Thoracic aorta (tissue), 2 donors: ENCODE results near the gene TRUB1. TPM values are rescaled to one million over a fixed set of nuclear protein-coding genes. Genes with fewer than 3 reads are reported as not detected.

Source experiments
- ATAC-seq: fragments of 150-250 bp; one replicate; pipeline ENCODE4 v1.8.0; 2017; ENCODE audit warnings: low read depth; ENCODE audit not compliant: insufficient number of reproducible peaks, low FRiP score
- DNase-seq: peaks from one replicate; pipeline ENCODE4 v3.0.0-alpha.2; 2020; ENCODE audit warnings: low spot score
- H3K27ac ChIP-seq, 2 donors: fragments of 200-600 bp; sonication (generic); 1 replicate in 1 of 2; 2 replicates in 1 of 2; pipeline ENCODE4 v1.5.1; 2016; ENCODE audit warnings: mild to moderate bottlenecking in 2 of 2, moderate library complexity in 2 of 2
- H3K27me3 ChIP-seq: fragments of 200-600 bp; sonication (generic); replicated peaks from 2 replicates; pipeline ENCODE4 v1.6.0; 2016; ENCODE audit warnings: mild to moderate bottlenecking; ENCODE audit not compliant: insufficient read depth
- H3K36me3 ChIP-seq: fragments of 200-600 bp; sonication (generic); one replicate; pipeline ENCODE4 v1.5.1; 2016
- H3K4me1 ChIP-seq, 2 donors: fragments of 200-600 bp; sonication (generic); 1 replicate in 1 of 2; 2 replicates in 1 of 2; pipeline versions ENCODE4 v1.5.1 to v1.6.0; 2016; ENCODE audit warnings: low read depth in 2 of 2, mild to moderate bottlenecking in 1 of 2; ENCODE audit not compliant: control insufficient read depth in 1 of 2
- H3K4me3 ChIP-seq: fragments of 200-600 bp; sonication (generic); 2 replicates; pipeline ENCODE4 v1.5.1; 2016; ENCODE audit warnings: mild to moderate bottlenecking
- H3K9me3 ChIP-seq: fragments of 200-600 bp; sonication (generic); 2 replicates; pipeline ENCODE4 v1.5.1; 2016
- CTCF ChIP-seq: fragments of 200-600 bp; sonication (generic); IDR thresholded peaks from one replicate; pipeline ENCODE4 v1.5.1; 2019; ENCODE audit warnings: antibody characterized with exemption
- total RNA-seq, 2 donors: library from RNA; depleted of rRNA; stranded (reverse); fragments of >200 nt; gene quantifications; one replicate each; pipeline versions ENCODE4 v1.1.0 to v1.2.3, GENCODE V29; 2016

TRUB1 gene
- total RNA-seq, 2 donors from 2014 or later = 8.8 to 9.5 TPM

GRCh38 chr10:115004236-115004862, 66.4 kb downstream of the TRUB1 start:
- no peak for TF ChIP-seq CTCF
- Histone ChIP-seq H3K27ac (no peak overlapping the region), H3K27me3 (no peaks in the 10 kb centered on the region), H3K4me1 (peaks cover 0 to 13% of the 10 kb centered on the region in 2 donors), H3K36me3 (no peaks in the 10 kb centered on the region), H3K9me3 (no peaks in the 10 kb centered on the region), H3K4me3 (no peak overlapping the region)
- DNase-seq (no peak), ATAC-seq (no peak)

GRCh38 chr10:115005771-115006170, 67.8 kb downstream of the TRUB1 start:
- peaks cover 0 to 8% of the 10 kb centered on the region in 2 donors for H3K4me1 ChIP-seq
- no peaks in the 10 kb centered on the region for H3K36me3 ChIP-seq
- no peak overlapping the region for H3K4me3 ChIP-seq
- H3K27me3 ChIP-seq = no peaks in the 10 kb centered on the region
- no peak for TF ChIP-seq CTCF
- no peak overlapping the region for H3K27ac ChIP-seq
- ATAC-seq = no peak
- no peaks in the 10 kb centered on the region for H3K9me3 ChIP-seq
- DNase-seq = no peak

- no peak for DNase-seq
- H3K36me3 ChIP-seq = no peaks in the 10 kb centered on the region
- no peak for TF ChIP-seq CTCF
- H3K9me3 ChIP-seq = no peaks in the 10 kb centered on the region
- no peak for ATAC-seq
- H3K27me3 ChIP-seq = no peaks in the 10 kb centered on the region
- H3K4me3 ChIP-seq = no peak overlapping the region
- H3K4me1 ChIP-seq = no peaks in the 10 kb centered on the region
- no peak overlapping the region for H3K27ac ChIP-seq
Observed at GRCh38 chr10:115018185-115018931, 80.4 kb downstream of the TRUB1 start.

GRCh38 chr10:115020449-115020848, 82.5 kb downstream of the TRUB1 start:
- H3K36me3 ChIP-seq = no peaks in the 10 kb centered on the region
- no peaks in the 10 kb centered on the region for H3K9me3 ChIP-seq
- no peaks in the 10 kb centered on the region for H3K27me3 ChIP-seq
- H3K27ac ChIP-seq = no peak overlapping the region
- DNase-seq = no peak
- H3K4me3 ChIP-seq = no peak overlapping the region
- ATAC-seq = no peak
- no peaks in the 10 kb centered on the region for H3K4me1 ChIP-seq
- no peak for TF ChIP-seq CTCF

- no peaks in the 10 kb centered on the region for H3K9me3 ChIP-seq
- H3K27me3 ChIP-seq = no peaks in the 10 kb centered on the region
- no peaks in the 10 kb centered on the region for H3K4me1 ChIP-seq
- H3K4me3 ChIP-seq = no peak overlapping the region
- no peak for DNase-seq
- ATAC-seq = no peak
- no peak overlapping the region for H3K27ac ChIP-seq
- TF ChIP-seq CTCF = no peak
- no peaks in the 10 kb centered on the region for H3K36me3 ChIP-seq
Observed at GRCh38 chr10:115022733-115023132, 84.7 kb downstream of the TRUB1 start.
